ENCODE data around the gene SCYGR2. TPM values are rescaled to one million over a fixed set of nuclear protein-coding genes. Genes with fewer than 3 reads are reported as not detected.

Gene SCYGR2
- total RNA-seq, 3 donors from 2014 or later = not detected

GRCh38 chr2:227613272-227613660, 14.6 kb downstream of the SCYGR2 start:
- no peaks in the 10 kb centered on the region for H3K36me3 ChIP-seq (ENCODE audit: low read depth)
- H3K9me3 ChIP-seq = no peaks in the 10 kb centered on the region
- intact Hi-C loops (cut with DNase I, micrococcal nuclease) = no loop called here
- TF ChIP-seq CTCF (IDR thresholded peaks at IDR 0.05) = no peak
- peak in 1 of 3 donors; percentile 12 for DNase-seq
- H3K4me1 ChIP-seq (ENCODE audit: low read depth) = no peaks in the 10 kb centered on the region
- peak; percentile 64 for ATAC-seq
- H3K4me3 ChIP-seq = no peak overlapping the region

DNA sequence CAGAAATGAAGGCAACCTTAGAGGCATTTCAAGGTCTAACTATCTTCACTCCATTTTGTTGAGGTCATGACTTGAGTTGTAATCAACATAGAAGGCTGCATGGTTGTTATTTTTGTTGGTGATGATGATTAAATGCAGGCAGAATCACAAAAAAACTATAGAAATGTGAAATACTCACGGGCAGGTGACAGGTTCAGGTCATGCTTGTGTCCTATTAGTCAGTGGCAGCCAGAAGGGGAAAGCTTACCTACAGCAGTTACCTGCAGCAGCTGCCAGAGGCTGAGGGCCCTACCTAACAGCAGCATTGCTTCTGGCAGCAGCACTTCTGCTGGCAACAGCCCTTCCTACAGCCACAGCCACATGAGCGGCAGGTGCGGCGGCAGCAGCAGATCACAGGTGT, 15.6 kb downstream of the SCYGR2 start:
- Histone ChIP-seq H3K4me1 (ENCODE audit: low read depth) (no peaks in the 10 kb centered on the region), H3K9me3 (no peaks in the 10 kb centered on the region), H3K4me3 (no peak overlapping the region), H3K36me3 (ENCODE audit: low read depth) (no peaks in the 10 kb centered on the region)
- no peak for TF ChIP-seq CTCF (IDR thresholded peaks at IDR 0.05)
- DNase-seq = no peak
- intact Hi-C loops (cut with DNase I, micrococcal nuclease) = no loop called here
- ATAC-seq = no peak

- ATAC-seq = no peak
- H3K9me3 ChIP-seq = no peaks in the 10 kb centered on the region
- no peak for TF ChIP-seq CTCF (IDR thresholded peaks at IDR 0.05)
- no peak within 1 kb of the TSS for H3K4me3 ChIP-seq
- intact Hi-C loops (cut with DNase I, micrococcal nuclease) = no loop called here
- no peak for DNase-seq
- no peaks in the 10 kb centered on the region for H3K4me1 ChIP-seq (ENCODE audit: low read depth)
- H3K36me3 ChIP-seq (ENCODE audit: low read depth) = no peaks in the 10 kb centered on the region
Observed at GRCh38 chr2:227614740-227615139, 16.0 kb downstream of the SCYGR2 start, which contains the start of gene SCYGR3. Gene SCYGR3, minus strand, starts transcription at chr2:227614840. Its CDS starts 0 bp downstream, at chr2:227614840.

DNA sequence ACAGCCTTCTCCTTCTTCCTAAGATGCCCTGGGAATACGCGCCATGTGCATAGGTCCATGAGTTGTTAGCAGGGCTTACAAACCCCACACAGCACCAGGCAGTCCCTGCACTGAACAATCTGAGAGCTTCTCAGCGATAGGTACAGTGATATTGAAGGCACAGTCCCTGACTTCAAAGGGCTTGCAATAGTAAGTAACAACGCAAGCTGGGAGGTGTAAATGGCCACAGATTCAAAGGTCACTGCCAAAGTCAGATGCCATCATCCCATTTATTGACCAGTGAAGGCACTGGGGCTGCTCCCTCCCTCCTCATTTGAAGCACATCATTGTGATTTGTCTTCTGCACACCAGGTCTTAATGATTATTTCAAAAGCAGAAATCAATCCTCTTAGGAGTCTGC, 16.5 kb downstream of the SCYGR2 start:
- ATAC-seq = no peak
- Histone ChIP-seq H3K36me3 (ENCODE audit: low read depth) (no peaks in the 10 kb centered on the region), H3K4me3 (no peak overlapping the region), H3K9me3 (no peaks in the 10 kb centered on the region), H3K4me1 (ENCODE audit: low read depth) (no peaks in the 10 kb centered on the region)
- no peak for DNase-seq
- TF ChIP-seq CTCF (IDR thresholded peaks at IDR 0.05) = no peak
- intact Hi-C loops (cut with DNase I, micrococcal nuclease) = no loop called here

DNA sequence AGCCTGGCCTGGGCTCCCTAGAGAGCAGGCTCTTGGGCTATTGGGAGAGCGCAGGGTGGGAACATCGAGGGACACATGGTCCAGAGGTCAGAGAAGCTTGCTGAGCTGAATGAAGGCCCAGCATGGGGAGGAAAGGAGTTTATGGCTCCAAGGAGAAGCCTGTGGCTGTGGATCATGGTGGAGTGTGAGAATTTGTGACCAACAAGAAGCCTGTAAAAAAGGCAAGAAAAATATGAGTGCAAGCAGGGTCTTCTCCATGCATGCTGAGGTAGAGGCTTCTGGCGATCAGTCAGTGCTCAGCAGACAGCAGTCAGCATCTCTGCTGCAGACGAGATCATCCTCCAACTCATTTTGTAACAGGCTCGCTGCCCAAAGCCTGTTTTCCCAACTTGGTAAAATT, 17.2 kb downstream of the SCYGR2 start:
- no peak for DNase-seq
- intact Hi-C loops (cut with DNase I, micrococcal nuclease) = no loop called here
- Histone ChIP-seq H3K36me3 (ENCODE audit: low read depth) (no peaks in the 10 kb centered on the region), H3K9me3 (no peaks in the 10 kb centered on the region), H3K4me1 (ENCODE audit: low read depth) (no peaks in the 10 kb centered on the region), H3K4me3 (no peak overlapping the region)
- ATAC-seq = no peak
- TF ChIP-seq CTCF (IDR thresholded peaks at IDR 0.05) = no peak

DNA sequence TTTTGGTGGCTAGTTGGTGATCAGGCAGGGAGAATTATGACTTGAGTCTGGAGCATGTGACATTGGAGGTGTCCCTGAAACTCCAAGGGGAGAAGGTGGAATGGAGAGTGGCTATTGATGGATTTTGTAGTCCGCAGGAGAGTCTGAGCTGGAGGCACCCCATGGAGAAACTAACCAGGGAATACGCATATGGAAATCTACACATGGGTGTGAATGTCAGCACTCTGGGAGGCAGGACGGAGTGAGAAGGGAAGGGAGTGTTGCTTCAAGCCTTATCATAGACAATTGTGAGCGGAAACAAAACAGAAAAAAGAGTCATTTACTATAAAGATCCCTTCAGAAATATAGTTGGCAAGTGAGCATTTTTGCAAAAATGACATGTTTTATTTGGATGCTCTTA, 17.9 kb downstream of the SCYGR2 start:
- H3K9me3 ChIP-seq = no peaks in the 10 kb centered on the region
- H3K4me1 ChIP-seq (ENCODE audit: low read depth) = no peaks in the 10 kb centered on the region
- no peak overlapping the region for H3K4me3 ChIP-seq
- TF ChIP-seq CTCF (IDR thresholded peaks at IDR 0.05) = no peak
- ATAC-seq (no peak), DNase-seq (no peak)
- intact Hi-C loops (cut with DNase I, micrococcal nuclease) = no loop called here
- H3K36me3 ChIP-seq (ENCODE audit: low read depth) = no peaks in the 10 kb centered on the region
